ENCODE measurements around the gene SH2D4B.

The SH2D4B gene

GRCh38 chr10:80585812-80586211 lies 48.1 kb downstream of the SH2D4B start:
- no peak overlapping the region for H3K4me3 ChIP-seq (ENCODE audit: low read depth, low read length)

- H3K4me3 ChIP-seq (ENCODE audit: low read depth, low read length), result no peak overlapping the region
These were observed 50.8 kb downstream of the SH2D4B start for GRCh38 chr10:80588546-80588945.

- H3K4me3 ChIP-seq (ENCODE audit: low read depth, low read length), result no peak overlapping the region
These were observed 52.1 kb downstream of the SH2D4B start for GRCh38 chr10:80589726-80590373.

- no peak overlapping the region for H3K4me3 ChIP-seq (ENCODE audit: low read depth, low read length)
These were observed 53.0 kb downstream of the SH2D4B start for GRCh38 chr10:80590585-80591125.

- H3K4me3 ChIP-seq (ENCODE audit: low read depth, low read length), result no peak overlapping the region
These were observed 58.9 kb downstream of the SH2D4B start for GRCh38 chr10:80596391-80597257.

GRCh38 chr10:80598084-80598798 lies 60.5 kb downstream of the SH2D4B start:
- H3K4me3 ChIP-seq (ENCODE audit: low read depth, low read length), result no peak overlapping the region

GRCh38 chr10:80598951-80599350 lies 61.2 kb downstream of the SH2D4B start:
- H3K4me3 ChIP-seq (ENCODE audit: low read depth, low read length), result no peak overlapping the region

- H3K4me3 ChIP-seq (ENCODE audit: low read depth, low read length), result no peak overlapping the region
These were observed 61.7 kb downstream of the SH2D4B start for GRCh38 chr10:80599424-80599847.

- H3K4me3 ChIP-seq (ENCODE audit: low read depth, low read length), result no peak overlapping the region
These were observed 62.6 kb downstream of the SH2D4B start for GRCh38 chr10:80600256-80600655.

GRCh38 chr10:80602881-80603280 lies 65.2 kb downstream of the SH2D4B start:
- no peak overlapping the region for H3K4me3 ChIP-seq (ENCODE audit: low read depth, low read length)

- no peak overlapping the region for H3K4me3 ChIP-seq (ENCODE audit: low read depth, low read length)
These were observed 65.8 kb downstream of the SH2D4B start for GRCh38 chr10:80603516-80603915.

- H3K4me3 ChIP-seq (ENCODE audit: low read depth, low read length), result no peak overlapping the region
These were observed 71.0 kb downstream of the SH2D4B start for GRCh38 chr10:80608706-80609105.

- no peak overlapping the region for H3K4me3 ChIP-seq (ENCODE audit: low read depth, low read length)
These were observed 71.6 kb downstream of the SH2D4B start for GRCh38 chr10:80609331-80609730.

GRCh38 chr10:80611481-80612185 lies 73.9 kb downstream of the SH2D4B start:
- no peak overlapping the region for H3K4me3 ChIP-seq (ENCODE audit: low read depth, low read length)

- no peak overlapping the region for H3K4me3 ChIP-seq (ENCODE audit: low read depth, low read length)
These were observed 74.6 kb downstream of the SH2D4B start for GRCh38 chr10:80612261-80612660.

- no peak overlapping the region for H3K4me3 ChIP-seq (ENCODE audit: low read depth, low read length)
These were observed 75.9 kb downstream of the SH2D4B start for GRCh38 chr10:80613466-80614170.

GRCh38 chr10:80614576-80615416 lies 77.1 kb downstream of the SH2D4B start:
- no peak overlapping the region for H3K4me3 ChIP-seq (ENCODE audit: low read depth, low read length)

GRCh38 chr10:80617807-80618206 lies 80.1 kb downstream of the SH2D4B start:
- no peak overlapping the region for H3K4me3 ChIP-seq (ENCODE audit: low read depth, low read length)

GRCh38 chr10:80619036-80619435 lies 81.3 kb downstream of the SH2D4B start:
- no peak overlapping the region for H3K4me3 ChIP-seq (ENCODE audit: low read depth, low read length)

All from iPS-11a (cell line).